Fibroblast of the aortic adventitia (primary cell): ENCODE data around the gene SLC25A27. TPM values are rescaled to one million over a fixed set of nuclear protein-coding genes. Genes with fewer than 3 reads are reported as not detected.
A peak's percentile ranks its signal among the peaks of the same experiment; 100 is the strongest.
"Not testable (repeated sequence)": the region's sequence is repeated elsewhere in the genome, so short reads cannot be mapped to it uniquely, and the experiment has no call there.

Experiments
- DNase-seq: peaks from one replicate; pipeline ENCODE4 v3.0.0-alpha.2; 2010; ENCODE audit warnings: low read depth
- H3K4me3 ChIP-seq: 2 replicates; pipeline ENCODE4 v1.5.1; 2011; ENCODE audit warnings: low read depth, mild to moderate bottlenecking, control low read depth, low read length, moderate library complexity
- CTCF ChIP-seq: IDR thresholded peaks from 2 replicates; pipeline ENCODE4 v1.5.1; 2011; ENCODE audit warnings: mild to moderate bottlenecking, low read length, control low read depth, inconsistent platforms; ENCODE audit not compliant: insufficient read depth
- total RNA-seq: library from RNA; depleted of rRNA; stranded (reverse); fragments of >200 nt; gene quantifications from 2 replicates; pipeline ENCODE4 v1.2.3, GENCODE V29; 2012; ENCODE audit warnings: low replicate concordance

SLC25A27 gene
- total RNA-seq, 1 donor = 6.2 TPM

- no peak for TF ChIP-seq CTCF
- H3K4me3 ChIP-seq = no peak overlapping the region
- DNase-seq = peak; percentile 70
These were observed 15.6 kb upstream of the SLC25A27 start for GRCh38 chr6:46637145-46637544.

- no peak overlapping the region for H3K4me3 ChIP-seq
- no peak for TF ChIP-seq CTCF
- DNase-seq = no peak
These were observed 14.8 kb upstream of the SLC25A27 start for GRCh38 chr6:46637933-46638332.

- no peak overlapping the region for H3K4me3 ChIP-seq
- no peak for TF ChIP-seq CTCF
- no peak for DNase-seq
These were observed 14.1 kb upstream of the SLC25A27 start for GRCh38 chr6:46638650-46639049.

GRCh38 chr6:46642928-46643751 lies 9.6 kb upstream of the SLC25A27 start:
- no peak for DNase-seq
- no peak for TF ChIP-seq CTCF
- no peak overlapping the region for H3K4me3 ChIP-seq

- TF ChIP-seq CTCF = no peak
- no peak for DNase-seq
- no peak overlapping the region for H3K4me3 ChIP-seq
These were observed 7.5 kb upstream of the SLC25A27 start for GRCh38 chr6:46645265-46645664.

- H3K4me3 ChIP-seq, DNase-seq: not testable (repeated sequence)
These were observed 4.7 kb upstream of the SLC25A27 start for GRCh38 chr6:46648108-46648507.

- TF ChIP-seq CTCF = no peak
- no peak overlapping the region for H3K4me3 ChIP-seq
- no peak for DNase-seq
These were observed 3.8 kb upstream of the SLC25A27 start for GRCh38 chr6:46648869-46649492.
